ENCODE measurements around the gene TSLP. TPM values are rescaled to one million over a fixed set of nuclear protein-coding genes. Genes with fewer than 3 reads are reported as not detected.

The TSLP gene
- total and polyA plus RNA-seq, 2 of the 8 experiments (the other 6 are each of a cell fraction or from before 2014, with no cell fraction given) = 0.39 to 1.9 TPM

- Histone ChIP-seq H3K4me2 (ENCODE audit: insufficient read depth in 1 of 2, low read depth in 2 of 2, low read length in 2 of 2) (no peak overlapping the region), H3K18ac (ENCODE audit: extremely low read depth, low read length) (no peak overlapping the region), H2BK15ac (ENCODE audit: low read length) (no peak overlapping the region), H3K4ac (replicated peaks; ENCODE audit: insufficient read length, low read depth, low read length) (no peak overlapping the region), H3K4me3 (ENCODE audit: extremely low read depth in 1 of 4, insufficient read depth in 2 of 4, low read depth in 3 of 4, low read length in 4 of 4) (no peak overlapping the region), H2AK5ac (ENCODE audit: low read depth, low read length) (no peak overlapping the region), H3K36me3 (ENCODE audit: control insufficient read depth in 2 of 4, insufficient read depth in 4 of 4, low read length in 3 of 4) (no peaks in the 10 kb centered on the region), H4K5ac (ENCODE audit: insufficient read length, low read depth, low read length) (no peak overlapping the region), H3K27ac (ENCODE audit: low read depth, low read length) (no peak overlapping the region), H3K56ac (replicated peaks; ENCODE audit: insufficient read length, low read depth, low read length) (no peak overlapping the region), H2BK120ac (replicated peaks; ENCODE audit: low read depth, low read length) (no peak overlapping the region), H3K4me1 (replicated peaks in 1 of 4; ENCODE audit: control insufficient read depth in 3 of 4, insufficient read depth in 4 of 4, low read length in 3 of 4) (no peaks in the 10 kb centered on the region), H3K23ac (ENCODE audit: insufficient read length) (no peak overlapping the region), H3K79me1 (ENCODE audit: low read depth, low read length) (no peaks in the 10 kb centered on the region), H4K20me1 (replicated peaks in 1 of 2; ENCODE audit: control insufficient read depth in 1 of 2, insufficient read depth in 2 of 2, low read length in 2 of 2) (no peaks in the 10 kb centered on the region), H2AFZ (ENCODE audit: low read length) (no peak overlapping the region), H2BK12ac (ENCODE audit: low read depth, low read length) (no peak overlapping the region), H3K9ac (replicated peaks in 1 of 4; ENCODE audit: extremely low read depth in 1 of 4, low read depth in 3 of 4, low read length in 3 of 4) (no peak overlapping the region), H2BK20ac (ENCODE audit: low read length) (no peak overlapping the region), H3K27me3 (replicated peaks in 1 of 4; ENCODE audit: control insufficient read depth in 3 of 4, extremely low read depth in 1 of 4, insufficient read depth in 3 of 4, low read length in 3 of 4) (no peaks in the 10 kb centered on the region; a peak in 2 of 7 replicates), H3K79me2 (ENCODE audit: control insufficient read depth in 1 of 2, insufficient read depth in 2 of 2, low read length in 2 of 2) (no peaks in the 10 kb centered on the region), H4K8ac (ENCODE audit: extremely low read depth, insufficient read depth, low read length) (no peak overlapping the region), H3K23me2 (ENCODE audit: low read depth, low read length) (no peaks in the 10 kb centered on the region), H3K14ac (ENCODE audit: insufficient read length) (no peak overlapping the region), H3K9me3 (ENCODE audit: insufficient read depth in 2 of 2, low read depth in 1 of 2, low read length in 1 of 2) (no peaks in the 10 kb centered on the region), H4K91ac (replicated peaks; ENCODE audit: insufficient read length, low read length) (no peak overlapping the region), H2BK5ac (ENCODE audit: low read depth, low read length) (no peak overlapping the region)
- DNase-seq (ENCODE audit: low read depth in 1 of 2, low spot score in 2 of 2) (no peak), FAIRE-seq (no peak)
- ChIA-PET POLR2A (ENCODE audit: partially characterized antibody) (no interaction called here), CTCF (ENCODE audit: partially characterized antibody) (interaction anchor here (0.9 kb wide), 1 partner anchor 8 kb away, joined by 3 read pairs; no protein-coding TSS in a partner anchor)
- TF ChIP-seq EZH2 (IDR thresholded peaks at IDR 0.05; ENCODE audit: low read depth, low read length, severe bottlenecking) = no peak
- TF ChIP-seq SIRT6 (IDR thresholded peaks at IDR 0.05; ENCODE audit: low read length) = no peak
- no peak for TF ChIP-seq NRF1 (IDR thresholded peaks at IDR 0.05; ENCODE audit: low read depth, low read length)
- no peak for TF ChIP-seq KDM1A (IDR thresholded peaks at IDR 0.05; ENCODE audit: borderline replicate concordance, low read length)
- TF ChIP-seq, protein P1, sequence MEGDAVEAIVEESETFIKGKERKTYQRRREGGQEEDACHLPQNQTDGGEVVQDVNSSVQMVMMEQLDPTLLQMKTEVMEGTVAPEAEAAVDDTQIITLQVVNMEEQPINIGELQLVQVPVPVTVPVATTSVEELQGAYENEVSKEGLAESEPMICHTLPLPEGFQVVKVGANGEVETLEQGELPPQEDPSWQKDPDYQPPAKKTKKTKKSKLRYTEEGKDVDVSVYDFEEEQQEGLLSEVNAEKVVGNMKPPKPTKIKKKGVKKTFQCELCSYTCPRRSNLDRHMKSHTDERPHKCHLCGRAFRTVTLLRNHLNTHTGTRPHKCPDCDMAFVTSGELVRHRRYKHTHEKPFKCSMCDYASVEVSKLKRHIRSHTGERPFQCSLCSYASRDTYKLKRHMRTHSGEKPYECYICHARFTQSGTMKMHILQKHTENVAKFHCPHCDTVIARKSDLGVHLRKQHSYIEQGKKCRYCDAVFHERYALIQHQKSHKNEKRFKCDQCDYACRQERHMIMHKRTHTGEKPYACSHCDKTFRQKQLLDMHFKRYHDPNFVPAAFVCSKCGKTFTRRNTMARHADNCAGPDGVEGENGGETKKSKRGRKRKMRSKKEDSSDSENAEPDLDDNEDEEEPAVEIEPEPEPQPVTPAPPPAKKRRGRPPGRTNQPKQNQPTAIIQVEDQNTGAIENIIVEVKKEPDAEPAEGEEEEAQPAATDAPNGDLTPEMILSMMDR (IDR thresholded peaks at IDR 0.05; ENCODE audit: control extremely low read depth in 1 of 3, insufficient read depth in 1 of 3, low read depth in 1 of 3, low read length in 3 of 3) = peak in 1 of 3 experiments; percentile 24; a peak in 1 of 4 replicates
- TF ChIP-seq CHD2 (IDR thresholded peaks at IDR 0.05; ENCODE audit: low read length) = no peak
- 89% methylated on average over 3 of the region's 3 CpGs; no CpG with 5 or more reads in 1 of the 2 experiments for WGBS, 2 experiments (ENCODE audit: extremely low coverage in 1 of 2, insufficient coverage in 1 of 2, insufficient read length in 1 of 2, insufficient replicate concordance in 2 of 2, low coverage in 1 of 2, low lambda C conversion rate in 2 of 2, missing lambda C conversion rate in 1 of 2)
These were observed 7.7 kb upstream of the TSLP start for GRCh38 chr5:111063709-111064322.
